Measurements from ENCODE around the gene SEC14L5.

SEC14L5 gene

DNA sequence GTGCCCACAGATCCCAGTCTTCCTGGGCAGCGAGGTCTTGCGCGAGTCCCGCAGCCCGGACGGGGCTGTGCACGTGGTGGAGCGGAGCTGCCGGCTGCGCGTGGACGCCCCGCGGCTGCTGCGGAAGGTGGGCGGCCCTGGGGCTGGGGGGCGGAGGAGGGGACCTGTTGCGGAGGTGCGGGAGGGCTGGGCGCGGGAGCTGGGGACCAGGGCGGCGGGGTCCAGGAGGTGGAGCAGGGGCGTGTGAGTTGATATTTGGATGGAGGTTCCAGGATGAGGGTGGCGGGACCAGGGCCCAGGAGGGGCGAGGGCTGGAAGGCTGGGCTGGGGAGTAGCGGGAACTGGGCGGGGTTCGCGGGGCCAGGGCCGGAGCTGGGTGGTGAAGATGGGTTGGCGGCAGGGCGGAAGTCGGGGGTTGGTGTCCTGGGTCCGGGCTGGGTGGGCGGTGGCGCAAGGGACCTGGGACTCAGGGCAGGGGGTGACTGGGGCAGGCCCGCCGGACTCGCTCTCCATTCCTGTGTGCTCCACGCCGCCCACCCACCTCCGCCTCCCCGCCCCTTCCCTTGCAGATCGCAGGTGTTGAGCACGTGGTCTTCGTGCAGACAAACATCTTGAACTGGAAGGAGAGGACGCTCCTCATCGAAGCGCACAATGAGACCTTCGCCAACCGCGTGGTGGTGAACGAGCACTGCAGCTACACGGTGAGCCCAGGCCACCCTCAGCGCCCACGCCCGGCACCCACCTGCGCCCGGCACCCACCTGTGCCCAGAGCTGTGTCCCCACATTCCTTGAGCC lies 29.6 kb downstream of the SEC14L5 start:
- DNase-seq (ENCODE audit: low spot score), result no peak

- DNase-seq (ENCODE audit: low spot score), result no peak
These were observed 30.5 kb downstream of the SEC14L5 start for GRCh38 chr16:4988647-4989046.

- no peak for DNase-seq (ENCODE audit: low spot score)
These were observed 31.4 kb downstream of the SEC14L5 start for GRCh38 chr16:4989391-4990006.

DNA sequence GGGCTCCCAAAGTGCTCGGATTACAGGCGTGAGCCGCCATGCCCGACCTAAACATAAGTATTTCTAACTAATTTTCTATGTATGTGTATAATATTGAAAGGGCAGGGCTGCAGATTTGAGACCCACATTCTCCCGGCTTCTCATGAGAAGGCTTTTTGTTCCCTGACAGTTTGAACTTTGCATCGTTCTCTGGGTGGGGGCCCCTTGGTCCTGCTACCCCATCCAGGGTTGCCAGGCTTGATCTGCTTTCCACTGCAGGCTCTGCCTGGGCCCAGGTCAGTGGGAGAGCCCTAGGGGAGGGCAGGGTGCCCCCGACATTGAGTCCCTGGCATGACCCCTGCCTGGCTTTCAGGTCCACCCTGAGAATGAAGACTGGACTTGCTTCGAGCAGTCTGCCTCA lies 32.3 kb downstream of the SEC14L5 start:
- DNase-seq (ENCODE audit: low spot score), result no peak

GRCh38 chr16:4991754-4992153 lies 33.6 kb downstream of the SEC14L5 start:
- DNase-seq (ENCODE audit: low spot score), result no peak

DNA sequence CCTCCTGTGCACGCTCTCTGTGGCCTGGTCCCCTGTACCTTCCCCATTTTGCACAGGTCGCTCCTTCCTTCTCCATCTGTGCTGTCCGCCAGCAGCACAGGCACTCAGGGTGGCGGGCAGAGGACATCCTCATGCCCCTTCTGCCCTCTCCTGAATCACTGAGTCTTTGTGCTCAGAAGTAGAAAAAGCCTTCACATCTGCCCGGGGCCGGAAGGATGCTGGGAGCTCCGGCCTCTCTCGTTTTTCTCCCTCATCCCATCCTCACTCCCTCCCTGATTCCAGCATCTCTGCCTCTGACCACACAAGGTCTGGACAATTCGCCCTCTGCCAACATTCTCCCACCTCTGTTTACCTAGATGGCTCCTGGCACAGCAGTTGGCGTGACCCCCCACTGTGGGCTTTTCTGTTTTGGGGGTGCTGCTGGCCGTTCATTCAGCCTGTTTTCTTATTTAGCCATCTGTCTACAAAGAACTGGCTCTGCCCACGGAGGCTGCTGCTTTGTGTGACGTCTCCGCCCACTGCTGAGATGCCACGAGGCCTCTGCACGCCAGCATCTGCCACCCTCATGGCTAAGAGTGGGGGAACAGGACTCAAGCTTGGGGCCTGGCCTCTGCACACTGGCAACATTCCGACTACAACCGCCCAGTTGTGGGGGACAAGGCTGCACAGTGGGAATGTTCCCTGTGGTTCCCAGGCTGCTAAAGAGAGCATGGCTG lies 36.7 kb downstream of the SEC14L5 start:
- no peak for DNase-seq (ENCODE audit: low spot score)

GRCh38 chr16:5000573-5001001 lies 42.5 kb downstream of the SEC14L5 start:
- DNase-seq (ENCODE audit: low spot score), result no peak

- no peak for DNase-seq (ENCODE audit: low spot score)
These were observed 43.4 kb downstream of the SEC14L5 start for GRCh38 chr16:5001571-5001970.

DNA sequence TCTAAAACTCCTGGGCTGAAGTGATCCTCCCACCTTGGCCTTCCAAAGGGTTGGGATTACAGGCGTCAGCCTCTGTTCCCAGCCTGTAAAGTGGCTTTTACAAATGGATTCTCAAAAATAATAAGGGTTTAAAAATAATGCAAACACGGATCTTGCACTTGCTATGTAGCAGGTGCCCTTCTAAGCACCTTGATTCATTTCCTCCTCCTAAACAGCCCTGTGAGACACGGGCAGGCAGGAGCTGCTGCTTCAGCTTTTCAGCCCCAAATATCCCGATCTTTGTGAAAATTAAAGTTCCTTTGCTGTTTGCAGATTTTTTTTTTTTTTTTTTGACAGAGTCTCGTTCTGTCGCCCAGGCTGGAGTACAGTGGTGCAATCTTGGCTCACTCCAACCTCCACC lies 43.9 kb downstream of the SEC14L5 start:
- no peak for DNase-seq (ENCODE audit: low spot score)

DNA sequence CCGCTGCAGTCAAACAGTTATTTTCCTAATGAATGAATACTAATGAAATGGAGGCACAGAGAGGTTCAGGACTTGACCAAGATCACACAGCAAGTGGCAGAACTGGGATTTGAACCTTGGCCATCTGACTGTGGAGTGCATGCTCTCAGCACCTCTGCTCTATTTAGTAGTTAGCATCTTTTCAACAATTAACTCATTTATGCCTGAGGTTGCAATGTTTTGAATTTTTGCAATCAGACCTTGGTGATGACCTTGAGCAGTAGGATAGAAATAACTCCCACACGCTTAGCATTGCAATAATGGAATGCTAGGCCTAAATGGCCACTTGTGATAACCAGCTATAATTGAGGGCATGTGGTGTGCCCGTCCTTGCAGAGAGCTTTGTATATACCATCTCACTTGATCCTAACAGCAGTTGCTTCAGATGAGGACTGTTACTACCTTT lies 44.6 kb downstream of the SEC14L5 start:
- DNase-seq (ENCODE audit: low spot score), result no peak

DNA sequence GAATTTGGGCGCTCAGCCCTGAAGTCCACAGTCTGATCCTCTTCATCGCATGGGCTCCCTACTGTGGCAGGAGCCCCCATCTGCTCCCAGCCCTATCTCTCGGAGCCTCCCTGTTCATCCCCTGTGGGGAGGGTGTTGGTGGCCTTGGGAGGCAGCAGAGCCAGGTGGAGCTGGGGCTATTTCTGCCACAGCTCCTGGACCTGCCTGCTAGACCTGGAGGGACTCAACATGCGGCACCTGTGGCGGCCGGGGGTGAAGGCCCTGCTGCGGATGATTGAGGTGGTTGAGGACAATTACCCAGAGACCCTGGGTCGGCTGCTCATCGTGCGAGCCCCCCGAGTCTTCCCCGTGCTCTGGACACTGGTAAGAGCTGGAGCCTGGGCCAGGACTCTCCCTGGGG lies 45.1 kb downstream of the SEC14L5 start:
- no peak for DNase-seq (ENCODE audit: low spot score)

GRCh38 chr16:5003828-5004227 lies 45.7 kb downstream of the SEC14L5 start:
- no peak for DNase-seq (ENCODE audit: low spot score)

GRCh38 chr16:5004311-5004710 lies 46.2 kb downstream of the SEC14L5 start:
- DNase-seq (ENCODE audit: low spot score), result no peak

DNA sequence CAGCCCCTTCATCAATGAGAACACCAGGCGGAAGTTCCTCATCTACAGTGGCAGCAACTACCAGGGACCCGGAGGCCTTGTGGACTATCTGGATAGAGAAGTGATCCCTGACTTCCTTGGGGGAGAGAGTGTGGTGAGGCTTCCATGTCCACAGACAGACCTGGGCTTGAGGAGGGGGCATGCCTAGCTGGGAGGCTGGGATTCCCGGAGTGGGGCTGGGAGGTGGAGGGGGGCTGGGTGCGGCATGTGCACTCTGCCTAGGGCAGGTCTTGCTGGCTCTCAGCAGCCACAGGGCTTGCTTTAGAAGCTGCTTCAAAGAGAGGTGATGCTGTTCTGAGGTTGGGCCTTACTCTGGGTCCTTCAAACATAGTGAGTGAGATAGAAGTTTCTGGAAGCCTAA lies 47.8 kb downstream of the SEC14L5 start:
- no peak for DNase-seq (ENCODE audit: low spot score)

GRCh38 chr16:5006348-5007193 lies 48.4 kb downstream of the SEC14L5 start:
- DNase-seq (ENCODE audit: low spot score), result no peak

- no peak for DNase-seq (ENCODE audit: low spot score)
These were observed 49.1 kb downstream of the SEC14L5 start for GRCh38 chr16:5007256-5007655.

DNA sequence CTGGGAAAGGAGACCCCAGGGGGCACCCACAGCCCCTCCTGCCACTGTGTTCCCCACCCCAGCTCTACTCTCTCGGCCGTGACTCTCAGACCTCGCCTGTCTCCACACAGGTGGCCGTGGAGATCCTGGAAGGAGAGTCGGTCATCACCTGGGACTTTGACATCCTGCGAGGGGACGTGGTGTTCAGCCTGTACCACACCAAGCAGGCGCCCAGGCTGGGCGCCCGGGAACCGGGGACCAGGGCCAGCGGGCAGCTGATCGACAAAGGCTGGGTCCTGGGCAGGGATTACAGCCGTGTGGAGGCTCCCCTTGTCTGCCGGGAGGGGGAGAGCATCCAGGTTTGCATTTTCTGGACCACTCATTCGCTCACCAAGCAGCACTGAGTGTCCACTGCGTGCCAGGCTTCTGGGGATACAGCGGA lies 50.2 kb downstream of the SEC14L5 start:
- no peak for DNase-seq (ENCODE audit: low spot score)

GRCh38 chr16:5010576-5011329 lies 52.6 kb downstream of the SEC14L5 start:
- DNase-seq (ENCODE audit: low spot score), result peak; percentile 41

- no peak for DNase-seq (ENCODE audit: low spot score)
These were observed 53.5 kb downstream of the SEC14L5 start for GRCh38 chr16:5011637-5012036.

DNA sequence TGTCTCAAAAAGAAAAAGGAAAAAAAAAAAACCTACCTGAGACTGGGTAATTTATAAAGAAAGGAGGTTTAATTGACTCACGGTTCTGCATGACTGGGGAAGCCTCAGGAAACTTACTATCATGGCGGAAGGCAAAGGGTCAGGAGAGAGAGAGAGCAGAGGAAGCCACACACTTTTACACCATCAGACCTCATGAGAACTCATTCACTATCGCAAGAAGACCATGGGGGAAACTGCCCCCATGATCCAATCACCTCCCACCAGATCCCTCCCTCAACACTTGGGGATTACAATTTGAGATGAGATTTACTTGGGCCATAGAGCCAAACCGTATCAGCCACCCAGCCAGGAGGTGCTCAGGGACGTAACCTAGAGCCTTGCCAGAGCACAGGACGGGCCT lies 54.8 kb downstream of the SEC14L5 start:
- no peak for DNase-seq (ENCODE audit: low spot score)

DNA sequence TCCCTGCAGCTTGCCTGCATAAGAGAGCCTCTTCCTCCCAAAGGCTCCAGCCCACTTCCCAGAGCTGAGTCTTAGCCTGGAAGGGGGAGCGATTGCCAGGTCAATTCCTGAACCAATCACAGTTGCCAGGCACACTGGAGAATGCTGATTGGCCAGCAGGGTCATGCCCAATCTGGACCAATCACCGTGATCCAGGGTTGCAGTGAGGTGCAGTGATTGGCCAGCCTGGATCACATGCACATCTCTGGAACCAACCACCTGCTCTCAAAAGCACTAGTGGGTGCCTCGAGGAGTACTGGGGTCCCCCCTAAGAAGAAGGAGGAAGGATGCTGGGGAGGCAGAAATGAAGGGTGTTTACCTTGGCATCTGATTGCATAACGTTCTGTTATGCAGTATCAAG lies 57.2 kb downstream of the SEC14L5 start:
- no peak for DNase-seq (ENCODE audit: low spot score)
